ENCODE measurements around the gene LGI1. TPM values are rescaled to one million over a fixed set of nuclear protein-coding genes. Genes with fewer than 3 reads are reported as not detected.
"Not testable (repeated sequence)": the region's sequence is repeated elsewhere in the genome, so short reads cannot be mapped to it uniquely, and the experiment has no call there.

Gene LGI1
- polyA plus RNA-seq, 1 experiment = not detected

GRCh38 chr10:93827056-93827804 lies 69.5 kb downstream of the LGI1 start:
- ChIA-PET CTCF (interaction anchor here (0.8 to 1.8 kb wide), 4 partner anchors 9 to 125 kb away, joined by 3 to 12 read pairs (median 6); partner anchors contain the start of gene FRA10AC1), POLR2A (no interaction called here)
- Histone ChIP-seq H3K36me3 (ENCODE audit: control insufficient read depth, insufficient read depth, low read length) (no peaks in the 10 kb centered on the region), H3K4me3 (ENCODE audit: low read depth, low read length) (no peak overlapping the region), H3K27me3 (ENCODE audit: control insufficient read depth, insufficient read depth, low read length) (peaks cover 3% of the 10 kb centered on the region; the same call in 1 of the 2 replicates)
- TF ChIP-seq CTCF (IDR thresholded peaks at IDR 0.05; ENCODE audit: insufficient read depth, low read depth, low read length) = no peak
- no peak for DNase-seq (ENCODE audit: low read depth)

GRCh38 chr10:93831065-93831464 lies 73.3 kb downstream of the LGI1 start:
- H3K4me3 ChIP-seq (ENCODE audit: low read depth, low read length); POLR2A ChIA-PET; H3K27me3 ChIP-seq (ENCODE audit: control insufficient read depth, insufficient read depth, low read length); DNase-seq (ENCODE audit: low read depth); H3K36me3 ChIP-seq (ENCODE audit: control insufficient read depth, insufficient read depth, low read length): not testable (repeated sequence)
- CTCF ChIA-PET = interaction anchor here (1.2 kb wide), 1 partner anchor 15 kb away, joined by 4 read pairs; no protein-coding TSS in a partner anchor

- CTCF ChIA-PET = interaction anchor here (0.8 kb wide), 2 partner anchors 10 to 23 kb away, joined by 3 read pairs; no protein-coding TSS in a partner anchor
- peaks cover 10% of the 10 kb centered on the region for H3K27me3 ChIP-seq (ENCODE audit: control insufficient read depth, insufficient read depth, low read length)
Observed at GRCh38 chr10:93835770-93836169, 78.0 kb downstream of the LGI1 start.

GRCh38 chr10:93837822-93838221 lies 80.1 kb downstream of the LGI1 start:
- no peak for DNase-seq (ENCODE audit: low read depth)
- ChIA-PET CTCF (interaction anchor here (0.8 kb wide), 1 partner anchor 16 kb away, joined by 5 read pairs; no protein-coding TSS in a partner anchor), POLR2A (no interaction called here)
- Histone ChIP-seq H3K27me3 (ENCODE audit: control insufficient read depth, insufficient read depth, low read length) (peaks cover 14% of the 10 kb centered on the region), H3K36me3 (ENCODE audit: control insufficient read depth, insufficient read depth, low read length) (no peaks in the 10 kb centered on the region), H3K4me3 (ENCODE audit: low read depth, low read length) (no peak overlapping the region)
- TF ChIP-seq CTCF (IDR thresholded peaks at IDR 0.05; ENCODE audit: insufficient read depth, low read depth, low read length) = no peak

More at GRCh38 chr10:93835770-93836169, 78.0 kb downstream of the LGI1 start:
- no peak for DNase-seq (ENCODE audit: low read depth)
- H3K36me3 ChIP-seq (ENCODE audit: control insufficient read depth, insufficient read depth, low read length) = no peaks in the 10 kb centered on the region
- POLR2A ChIA-PET = interaction anchor here (0.7 kb wide), 1 partner anchor 48 kb away, joined by 3 read pairs; no protein-coding TSS in a partner anchor
- no peak overlapping the region for H3K4me3 ChIP-seq (ENCODE audit: low read depth, low read length)
- TF ChIP-seq CTCF (IDR thresholded peaks at IDR 0.05; ENCODE audit: insufficient read depth, low read depth, low read length) = no peak

- no peak for TF ChIP-seq CTCF (IDR thresholded peaks at IDR 0.05; ENCODE audit: insufficient read depth, low read depth, low read length)
- no peak for DNase-seq (ENCODE audit: low read depth)
- no peaks in the 10 kb centered on the region for H3K36me3 ChIP-seq (ENCODE audit: control insufficient read depth, insufficient read depth, low read length)
- H3K4me3 ChIP-seq (ENCODE audit: low read depth, low read length) = no peak overlapping the region
- ChIA-PET POLR2A (no interaction called here), CTCF (no interaction called here)
- peaks cover 14% of the 10 kb centered on the region for H3K27me3 ChIP-seq (ENCODE audit: control insufficient read depth, insufficient read depth, low read length)
Observed at GRCh38 chr10:93838278-93838677, 80.5 kb downstream of the LGI1 start.
